ENCODE results near the gene KIF20B.
"Not testable (repeated sequence)": the region's sequence is repeated elsewhere in the genome, so short reads cannot be mapped to it uniquely, and the experiment has no call there.

Gene KIF20B

DNA sequence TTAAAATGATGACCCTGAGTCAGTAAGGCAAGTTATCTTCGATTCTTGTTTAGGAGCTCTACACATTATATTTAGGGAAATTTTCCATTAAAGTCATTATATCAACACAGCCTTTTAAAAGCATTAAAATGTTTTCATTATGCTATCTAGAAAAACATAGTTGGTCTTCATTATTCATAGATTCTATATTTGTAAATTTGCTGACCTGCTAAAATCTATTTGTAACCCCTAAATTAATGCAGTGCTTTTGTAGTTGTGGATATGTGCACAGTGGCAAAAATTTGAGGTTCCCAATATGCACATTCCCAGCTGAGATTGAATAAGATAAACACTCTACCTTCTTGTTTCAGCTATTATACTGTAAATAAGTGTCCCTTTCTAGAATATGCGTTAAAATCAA, 81.1 kb downstream of the KIF20B start:
- DNase-seq: no peak

DNA sequence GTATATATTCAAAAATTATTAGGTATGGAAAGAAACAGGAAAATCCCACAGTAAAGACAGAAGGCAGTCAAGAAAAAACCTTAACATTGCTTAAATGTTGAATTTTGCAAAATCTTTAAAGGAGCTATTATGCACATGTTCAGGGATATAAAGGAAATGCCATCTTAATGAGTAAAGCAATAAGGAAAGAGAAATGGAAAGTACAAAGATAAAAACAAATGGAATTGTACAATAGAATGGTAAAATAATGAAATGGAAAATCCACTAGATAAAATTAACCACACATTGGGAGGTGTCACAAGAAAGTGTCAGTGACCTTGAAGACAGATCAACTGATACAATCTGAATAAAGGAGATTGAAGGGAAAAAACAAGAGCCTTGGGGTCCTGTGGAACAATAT, 82.0 kb downstream of the KIF20B start:
- no peak for DNase-seq

DNA sequence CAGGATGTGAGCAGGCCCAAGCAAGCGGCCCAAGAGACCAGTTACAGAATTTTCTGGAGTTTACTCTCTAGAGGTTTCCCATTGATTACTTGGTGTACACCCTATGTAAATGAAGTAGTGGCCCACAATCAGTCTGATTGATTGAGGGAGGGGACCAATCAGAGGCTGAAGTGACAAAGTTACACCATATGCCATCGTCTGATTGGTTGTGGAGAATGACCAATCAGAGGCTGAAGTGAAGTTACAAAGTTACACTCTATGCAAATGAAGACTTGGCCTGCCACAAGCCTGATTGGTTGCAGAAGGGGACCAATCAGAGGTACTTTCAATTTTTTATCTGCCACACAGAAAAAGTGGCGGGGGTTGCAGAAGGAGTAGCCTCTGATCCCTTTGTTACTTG, 83.7 kb downstream of the KIF20B start:
- DNase-seq: no peak

DNA sequence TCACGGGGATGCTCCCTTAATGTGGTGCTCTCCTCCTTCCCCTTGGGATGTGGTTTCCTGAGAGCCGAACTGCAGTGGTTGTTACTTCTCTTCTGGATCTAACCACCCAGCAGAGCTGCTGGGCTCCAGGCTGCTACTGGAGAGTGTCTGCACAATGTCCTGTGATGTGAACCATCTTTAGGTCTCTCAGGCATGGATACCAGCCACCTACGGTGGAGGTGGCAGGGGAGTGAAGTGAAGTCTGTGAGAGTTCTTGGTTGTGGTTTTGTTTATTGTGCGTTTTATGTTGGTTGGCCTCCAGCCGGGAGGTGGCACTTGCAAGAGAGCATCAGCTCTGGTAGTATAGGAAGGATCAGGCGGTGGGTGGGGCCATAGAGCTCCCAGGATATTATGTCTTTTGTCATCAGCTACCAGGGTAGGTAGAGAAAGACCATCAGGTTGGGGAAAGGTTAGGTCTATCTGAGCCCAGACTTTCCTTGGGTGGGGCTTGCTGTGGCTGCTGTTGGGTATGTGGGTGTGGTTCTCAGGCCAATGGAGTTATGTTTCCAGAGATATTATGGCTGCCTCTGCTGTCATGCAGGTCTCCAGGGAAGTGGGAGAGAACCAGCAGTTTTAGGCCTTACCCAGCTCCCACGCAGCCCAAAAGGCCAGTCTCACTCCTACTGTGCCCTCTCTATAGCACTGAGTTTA, 87.9 kb downstream of the KIF20B start:
- DNase-seq: no peak

DNA sequence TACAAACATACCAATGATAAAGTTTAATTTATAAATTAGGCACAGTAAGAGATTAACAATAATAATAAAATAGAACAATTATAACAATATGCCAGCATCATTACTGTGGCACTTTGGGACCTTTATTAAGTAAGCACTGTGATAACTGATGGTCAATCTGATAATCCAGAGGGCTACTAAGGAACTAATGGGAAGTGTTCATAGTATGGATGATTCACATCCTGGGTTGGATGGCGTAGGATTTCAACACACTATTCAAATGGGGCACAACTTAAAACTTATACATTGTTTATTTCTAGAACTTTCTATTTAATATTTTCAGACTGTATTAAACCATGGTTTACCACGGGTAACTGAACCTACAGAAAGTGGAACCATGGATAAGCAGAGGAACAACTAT, 90.8 kb downstream of the KIF20B start:
- DNase-seq: no peak

DNA sequence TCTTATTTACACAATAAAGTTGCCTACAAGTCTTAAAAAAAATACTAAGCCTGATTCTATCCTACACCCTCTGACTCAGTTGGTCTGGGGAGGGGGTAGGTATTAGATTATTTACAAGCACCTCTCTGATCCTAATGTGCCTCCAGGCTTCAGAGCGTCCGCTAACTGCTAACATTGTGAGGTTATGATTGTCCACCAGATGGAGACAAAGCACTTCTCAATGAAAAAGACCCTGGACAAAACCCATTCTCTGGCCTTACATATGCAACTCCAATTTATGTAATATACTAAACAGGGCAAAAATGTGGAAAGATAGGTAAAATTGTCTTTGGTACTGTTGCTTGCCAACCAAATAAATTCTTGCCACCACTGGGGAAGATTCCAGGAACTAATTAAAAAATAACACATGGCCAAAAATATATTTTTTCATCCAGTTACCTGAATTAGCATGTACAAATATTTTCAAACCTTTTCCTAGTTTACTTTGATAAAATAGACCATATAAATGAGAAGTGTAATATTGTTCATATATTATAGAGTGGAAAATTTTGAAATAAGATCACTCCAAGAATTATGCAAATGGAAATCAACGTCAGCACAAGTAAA, 92.4 kb downstream of the KIF20B start:
- DNase-seq: peak; percentile 31

DNA sequence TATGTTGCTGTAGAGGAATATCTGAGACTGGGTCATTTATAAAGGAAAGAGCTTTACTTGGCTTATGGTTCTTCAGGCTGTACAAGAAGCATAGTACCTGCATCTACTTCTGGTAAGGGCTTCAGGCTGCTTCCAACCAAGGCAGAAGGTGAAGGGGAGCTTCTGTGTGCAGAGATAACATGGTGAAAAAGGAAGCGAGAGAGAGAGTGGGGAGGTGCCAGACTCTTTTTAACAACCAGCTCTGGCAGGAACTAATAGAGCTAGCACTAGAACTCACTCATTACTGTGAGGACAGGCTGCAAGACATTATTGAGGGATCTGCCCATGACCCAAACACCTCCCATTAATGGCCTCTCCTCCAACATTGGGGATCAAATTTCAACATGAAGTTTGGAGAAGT, 94.5 kb downstream of the KIF20B start:
- no peak for DNase-seq

DNA sequence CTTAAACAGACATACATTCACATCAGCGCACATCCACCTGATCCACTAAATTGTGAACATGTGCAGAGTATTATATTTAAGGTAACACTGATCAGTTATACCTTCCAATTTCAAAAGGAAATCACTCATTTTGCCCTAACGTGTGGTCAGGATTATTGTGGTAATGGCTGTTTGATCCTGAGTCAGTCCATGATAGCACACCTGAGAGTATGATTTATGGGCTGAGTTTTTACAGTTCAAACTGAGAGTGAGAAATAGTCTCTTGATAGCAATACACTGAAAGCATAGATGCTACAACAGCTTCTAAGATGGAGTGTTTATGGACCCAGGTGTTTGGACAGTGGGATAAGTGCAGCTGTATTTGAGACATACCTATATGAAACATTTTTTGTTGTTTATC, 96.7 kb downstream of the KIF20B start:
- no peak for DNase-seq

DNA sequence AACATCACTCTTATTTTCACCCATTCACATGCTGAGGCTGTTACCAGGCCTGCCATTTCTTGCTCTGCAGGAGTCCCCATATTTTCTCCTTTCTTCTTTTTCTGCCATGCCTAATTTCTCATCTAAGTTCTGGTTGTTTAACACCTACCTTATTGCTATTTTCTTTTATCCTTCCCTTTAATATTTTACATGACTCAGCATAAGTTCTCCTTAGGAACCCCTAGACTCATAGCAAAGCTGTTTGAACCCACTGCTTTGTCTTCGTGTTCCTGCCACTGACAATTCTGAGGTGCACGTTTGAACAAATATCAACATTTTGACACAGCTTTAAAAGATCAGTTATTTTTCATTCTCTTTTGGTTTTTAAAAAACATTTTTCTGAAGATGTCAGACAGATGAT, 98.2 kb downstream of the KIF20B start:
- no peak for DNase-seq

DNA sequence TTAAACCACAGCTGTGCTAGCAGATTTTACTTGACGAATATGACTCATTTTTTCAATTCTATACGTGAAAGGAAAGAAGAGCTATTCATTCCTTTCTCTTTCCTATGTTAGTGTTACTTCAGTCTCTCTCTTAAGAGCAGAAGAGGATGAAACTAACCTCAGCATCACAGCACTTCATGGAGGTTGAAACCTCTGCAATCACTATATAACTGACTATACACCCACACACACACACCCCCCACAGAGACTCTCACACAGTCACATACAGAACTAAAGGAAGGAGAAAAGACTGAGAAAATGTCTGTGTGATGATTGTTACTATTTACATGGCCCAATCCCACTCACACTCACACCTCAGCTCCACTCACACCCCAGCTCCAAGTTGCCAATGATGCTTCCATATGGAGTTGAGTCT, 104.2 kb downstream of the KIF20B start:
- DNase-seq: no peak

DNA sequence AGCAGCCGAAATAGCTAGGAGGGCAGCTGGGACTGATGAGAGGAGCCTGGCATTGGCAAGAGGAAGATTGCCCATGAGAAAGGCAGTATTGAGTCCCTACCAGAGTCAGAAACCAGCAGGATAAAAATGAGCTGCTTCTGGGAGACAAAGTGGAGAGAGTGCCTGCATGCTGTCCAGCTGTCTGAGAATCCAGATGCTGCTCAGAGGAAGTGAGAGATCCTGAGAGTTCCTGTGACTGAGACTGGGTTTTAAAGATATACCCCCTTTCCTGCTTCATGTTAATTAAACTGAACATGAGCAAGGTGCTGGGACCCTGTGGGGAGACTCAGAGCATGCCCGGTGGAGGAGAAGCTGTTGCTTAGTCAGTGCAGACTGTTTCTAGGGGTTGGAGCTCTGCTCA, 107.5 kb downstream of the KIF20B start:
- DNase-seq: no peak

DNA sequence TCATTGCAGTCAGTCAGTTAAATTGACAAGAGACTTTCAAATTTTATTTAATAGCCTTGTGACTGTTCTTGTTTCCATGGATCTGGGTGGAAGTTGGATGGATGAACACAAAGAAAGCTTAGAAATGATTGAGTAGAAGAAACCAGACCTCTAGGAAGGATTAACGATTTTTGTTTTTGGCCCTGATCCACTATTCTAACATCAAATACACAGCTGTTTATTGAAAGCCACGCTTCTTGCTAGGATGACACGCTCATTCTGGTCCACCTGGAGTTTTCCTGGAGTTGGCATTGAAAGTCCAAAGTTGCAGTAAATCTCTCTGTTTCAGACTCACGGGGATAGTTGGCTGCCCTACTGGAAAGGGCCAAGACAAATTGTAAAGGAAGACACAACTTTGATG, 108.4 kb downstream of the KIF20B start:
- DNase-seq: no peak

DNA sequence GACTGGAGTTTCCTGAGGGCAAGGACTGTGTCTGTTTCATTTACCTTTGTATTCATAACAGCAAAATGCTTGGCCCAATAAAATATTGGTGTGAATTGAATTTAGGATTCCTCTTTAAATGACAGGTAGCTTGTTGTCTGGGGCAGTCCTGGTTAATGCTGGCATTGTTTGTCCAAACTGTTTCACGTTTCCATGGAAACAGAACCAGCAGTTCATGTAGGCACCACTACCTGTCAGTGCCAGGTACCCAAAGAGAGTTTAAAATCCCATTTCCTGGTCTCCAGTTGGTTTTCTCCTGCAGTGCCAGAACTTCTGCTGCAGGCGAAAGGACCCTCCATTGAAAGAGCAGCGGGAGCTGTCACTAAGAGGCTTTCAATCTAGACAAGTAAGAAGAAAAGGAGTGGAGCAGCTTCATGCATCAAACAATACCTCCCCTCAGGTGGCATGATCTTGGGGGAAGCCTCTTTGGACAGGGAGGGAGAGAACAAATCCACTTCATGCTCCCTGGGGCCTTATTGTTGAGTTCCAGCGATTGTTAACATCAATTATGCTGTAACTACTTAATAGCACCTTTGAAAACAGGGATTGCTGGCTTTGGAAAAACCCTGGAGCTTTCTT, 109.6 kb downstream of the KIF20B start:
- no peak for DNase-seq

DNA sequence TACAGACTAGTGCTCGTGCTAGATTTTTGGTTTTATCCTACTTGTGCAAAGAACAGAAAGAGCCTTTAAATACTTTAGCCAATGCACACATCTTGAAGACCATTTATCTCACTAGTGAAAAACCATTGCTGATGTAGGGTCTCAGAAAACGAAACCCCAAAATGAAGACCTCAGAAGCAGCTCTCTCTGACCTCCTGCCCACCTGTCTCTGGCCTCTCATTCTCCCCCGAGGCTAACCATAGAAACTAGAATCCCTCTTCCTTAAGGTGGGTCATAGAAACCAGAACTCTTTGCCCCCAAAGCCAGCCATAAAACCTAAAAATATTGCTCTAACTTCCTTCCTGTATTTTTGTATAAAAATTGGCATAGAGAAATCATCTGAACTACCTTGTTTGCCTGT, 112.2 kb downstream of the KIF20B start:
- DNase-seq: no peak

DNA sequence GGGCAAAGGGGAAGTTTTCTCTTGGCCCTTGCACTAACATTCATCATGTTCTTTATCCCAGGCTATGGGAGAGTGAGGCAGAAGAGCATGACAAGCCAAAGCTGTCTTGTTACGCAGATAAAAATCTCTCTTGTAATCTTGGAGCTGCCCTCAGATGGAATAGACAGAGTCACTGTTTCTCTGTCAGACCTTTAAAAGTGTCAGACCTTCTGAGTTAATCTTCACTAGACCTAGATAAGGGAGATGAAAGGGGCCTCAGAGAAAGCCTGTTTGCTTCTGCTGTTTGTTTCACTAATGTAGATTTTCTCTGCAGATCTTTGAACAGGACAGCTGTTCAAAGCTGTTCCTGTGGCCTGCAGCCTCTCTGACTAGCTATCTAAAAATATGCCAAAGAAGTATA, 112.9 kb downstream of the KIF20B start:
- no peak for DNase-seq

DNA sequence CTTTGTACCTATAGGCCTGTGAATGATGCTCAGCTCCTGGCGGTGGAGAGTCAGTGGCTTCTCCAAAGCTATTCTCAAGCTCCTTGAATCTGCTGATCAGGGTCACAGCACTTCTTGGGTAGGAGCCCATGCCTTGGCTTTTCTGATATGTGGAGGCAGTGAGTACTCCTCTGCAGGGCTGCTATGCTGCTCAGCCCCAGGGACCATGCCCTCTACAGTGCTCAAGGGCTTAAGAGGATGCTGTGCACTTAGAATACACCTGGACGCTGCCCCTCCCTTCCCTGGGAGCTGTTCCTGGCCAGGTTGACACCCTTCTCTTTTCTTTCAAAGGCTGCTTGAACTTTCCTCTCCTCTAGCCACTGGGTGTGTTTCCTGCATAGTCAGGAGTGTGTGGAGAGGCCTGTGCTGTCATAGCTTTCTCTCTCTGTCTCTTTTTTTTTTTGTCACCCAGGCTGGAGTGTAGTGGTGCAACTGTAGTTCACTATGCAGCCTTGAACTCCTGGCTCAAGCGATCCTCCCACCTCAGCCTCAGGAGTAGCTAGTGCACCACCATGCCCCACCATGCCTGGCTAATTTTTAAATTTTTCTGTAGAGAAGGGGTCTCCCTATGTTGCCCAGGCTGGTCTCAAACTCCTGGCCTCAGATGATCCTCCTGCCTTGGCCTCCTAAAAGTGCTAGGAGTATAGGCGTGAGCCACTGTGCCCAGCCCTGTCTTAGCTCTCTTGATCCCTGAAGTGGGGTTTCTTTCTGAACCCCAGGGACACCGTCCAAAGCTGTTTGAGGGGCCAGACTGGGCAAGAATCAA, 113.9 kb downstream of the KIF20B start:
- DNase-seq: no peak

DNA sequence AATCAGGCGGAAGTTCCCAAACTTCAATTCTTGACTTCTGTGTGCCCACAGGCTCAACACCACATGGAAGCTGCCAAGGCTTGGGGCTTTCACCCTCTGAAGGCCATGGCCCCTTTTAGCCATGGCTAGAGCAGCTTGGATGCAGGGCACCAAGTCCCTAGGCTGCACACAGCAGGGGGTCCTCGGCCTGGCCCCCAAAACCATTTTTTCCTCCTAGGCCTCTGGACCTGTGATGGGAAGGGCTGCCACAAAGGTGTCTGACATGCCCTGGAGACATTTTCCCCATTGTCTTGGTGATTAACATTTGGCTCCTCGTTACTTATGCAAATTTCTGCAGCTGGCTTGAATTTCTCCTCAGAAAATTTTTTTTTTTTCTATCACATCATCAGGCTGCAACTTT, 117.6 kb downstream of the KIF20B start:
- DNase-seq: not testable (repeated sequence)

Data from NCI-H2171 treated with DMSO at 0.1 percent for 48 hours (cell line).